Measurements from ENCODE around the gene ZNF692.
A peak's percentile ranks its signal among the peaks of the same experiment; 100 is the strongest.
"Not testable (repeated sequence)": the region's sequence is repeated elsewhere in the genome, so short reads cannot be mapped to it uniquely, and the experiment has no call there.

ZNF692 gene

GRCh38 chr1:248858891-248859889 is at the start of gene ZNF692:
Gene ZNF692 (minus strand): TSS chr1:248859085. CDS start chr1:248858309, 776 bp downstream.
- DNase-seq (ENCODE audit: low read depth), result peak; percentile 95

GRCh38 chr1:248906753-248907661 is 48.1 kb upstream of the ZNF692 start:
- no peak for DNase-seq (ENCODE audit: low read depth)

- peak; percentile 94 for DNase-seq (ENCODE audit: low read depth)
Measured at GRCh38 chr1:248906009-248906752, 47.3 kb upstream of the ZNF692 start, which contains the start of gene PGBD2. Gene PGBD2 (plus strand): TSS chr1:248906235. CDS start chr1:248913863, 7,628 bp downstream.

- DNase-seq (ENCODE audit: low read depth), result no peak
Measured at GRCh38 chr1:248905662-248906008, 46.8 kb upstream of the ZNF692 start.

- no peak for DNase-seq (ENCODE audit: low read depth)
Measured at GRCh38 chr1:248904437-248905216, 45.7 kb upstream of the ZNF692 start.

- no peak for DNase-seq (ENCODE audit: low read depth)
Measured at GRCh38 chr1:248901578-248901977, 42.7 kb upstream of the ZNF692 start.

GRCh38 chr1:248900637-248901036 is 41.8 kb upstream of the ZNF692 start:
- no peak for DNase-seq (ENCODE audit: low read depth)

- no peak for DNase-seq (ENCODE audit: low read depth)
Measured at GRCh38 chr1:248897412-248898337, 38.8 kb upstream of the ZNF692 start.

- no peak for DNase-seq (ENCODE audit: low read depth)
Measured at GRCh38 chr1:248894837-248895236, 36.0 kb upstream of the ZNF692 start.

GRCh38 chr1:248892590-248892989 is 33.7 kb upstream of the ZNF692 start:
- no peak for DNase-seq (ENCODE audit: low read depth)

GRCh38 chr1:248891758-248892157 is 32.9 kb upstream of the ZNF692 start:
- no peak for DNase-seq (ENCODE audit: low read depth)

GRCh38 chr1:248890549-248891498 is 31.9 kb upstream of the ZNF692 start:
- no peak for DNase-seq (ENCODE audit: low read depth)

GRCh38 chr1:248889914-248890243 is 31.0 kb upstream of the ZNF692 start:
- DNase-seq (ENCODE audit: low read depth), result not testable (repeated sequence)

- no peak for DNase-seq (ENCODE audit: low read depth)
Measured at GRCh38 chr1:248886237-248886895, 27.5 kb upstream of the ZNF692 start.

GRCh38 chr1:248885646-248886045 is 26.8 kb upstream of the ZNF692 start:
- DNase-seq (ENCODE audit: low read depth), result no peak

- DNase-seq (ENCODE audit: low read depth), result no peak
Measured at GRCh38 chr1:248884632-248885295, 25.9 kb upstream of the ZNF692 start.

GRCh38 chr1:248882427-248882826 is 23.5 kb upstream of the ZNF692 start:
- not testable (repeated sequence) for DNase-seq (ENCODE audit: low read depth)

- DNase-seq (ENCODE audit: low read depth), result no peak
Measured at GRCh38 chr1:248881261-248881660, 22.4 kb upstream of the ZNF692 start.
